HepG2 (cell line): ENCODE results near the gene NOTO. TPM values are rescaled to one million over a fixed set of nuclear protein-coding genes. Genes with fewer than 3 reads are reported as not detected.

Source experiments
- DRAP1 ChIP-seq: IDR thresholded peaks from 2 replicates; pipeline ENCODE4 v1.6.1; 2016; ENCODE audit warnings: missing genetic modification reagents, missing compliant biosample characterization
- FOXJ3 ChIP-seq: sonication (generic); formaldehyde crosslinking; IDR thresholded peaks from 2 replicates; pipeline ENCODE4 v1.4.0; 2020; ENCODE audit warnings: missing genetic modification reagents, mild to moderate bottlenecking, borderline replicate concordance
- FOXO4 ChIP-seq: sonication (generic); formaldehyde crosslinking; conservative IDR thresholded peaks from 2 replicates; pipeline ENCODE4 v1.8.1; 2023; ENCODE audit warnings: missing genetic modification reagents
- HDAC6 ChIP-seq: fragments of 200-600 bp; sonication (generic); IDR thresholded peaks from 2 replicates; pipeline ENCODE4 v1.7.0; 2017; ENCODE audit warnings: mild to moderate bottlenecking, antibody characterized with exemption, low read length, low read depth
- HNRNPL ChIP-seq: fragments of 200-400 bp; formaldehyde crosslinking; IDR thresholded peaks from 2 replicates; pipeline ENCODE4 v1.6.1; 2017; ENCODE audit warnings: mild to moderate bottlenecking, low read depth, low read length
- KDM3A ChIP-seq: IDR thresholded peaks from 2 replicates; pipeline ENCODE4 v1.6.1; 2018; ENCODE audit warnings: low read depth, missing compliant biosample characterization
- MIER3 ChIP-seq: IDR thresholded peaks from 2 replicates; pipeline ENCODE4 v1.6.1; 2016; ENCODE audit warnings: missing compliant biosample characterization, borderline replicate concordance
- SALL1 ChIP-seq: sonication (generic); formaldehyde crosslinking; IDR thresholded peaks from 2 replicates; pipeline ENCODE4 v1.8.0; 2022; ENCODE audit warnings: mild to moderate bottlenecking, missing genetic modification reagents
- TRIM24 ChIP-seq: sonication (generic); formaldehyde crosslinking; IDR thresholded peaks from 2 replicates; pipeline ENCODE4 v1.8.0; 2022; ENCODE audit warnings: mild to moderate bottlenecking, missing genetic modification reagents
- ZBED4 ChIP-seq: sonication (generic); formaldehyde crosslinking; IDR thresholded peaks from 2 replicates; pipeline ENCODE4 v1.4.0; 2020; ENCODE audit warnings: missing genetic modification reagents, borderline replicate concordance
- ZBTB44 ChIP-seq: sonication (generic); formaldehyde crosslinking; IDR thresholded peaks from 2 replicates; pipeline ENCODE4 v1.4.0; 2020; ENCODE audit warnings: missing genetic modification reagents
- ZBTB7B ChIP-seq: sonication (generic); formaldehyde crosslinking; IDR thresholded peaks from 2 replicates; pipeline ENCODE4 v1.4.0; 2020; ENCODE audit warnings: missing genetic modification reagents
- ZGPAT ChIP-seq: IDR thresholded peaks from 2 replicates; pipeline ENCODE4 v1.6.1; 2016; ENCODE audit warnings: mild to moderate bottlenecking
- ZNF121 ChIP-seq: sonication (generic); formaldehyde crosslinking; IDR thresholded peaks from 2 replicates; pipeline ENCODE4 v1.5.0; 2020; ENCODE audit warnings: mild to moderate bottlenecking, missing genetic modification reagents
- ZNF260 ChIP-seq: sonication (generic); formaldehyde crosslinking; IDR thresholded peaks from 2 replicates; pipeline ENCODE4 v1.4.0; 2020; ENCODE audit warnings: missing genetic modification reagents, low read depth, mild to moderate bottlenecking, borderline replicate concordance
- ZNF558 ChIP-seq: sonication (generic); formaldehyde crosslinking; IDR thresholded peaks from 2 replicates; pipeline ENCODE4 v1.9.0; 2022; ENCODE audit warnings: mild to moderate bottlenecking, missing genetic modification reagents, borderline replicate concordance
- polyA plus RNA-seq, 8 experiments: library from polyadenylated mRNA; depleted of rRNA in 3 of 8; stranded (reverse) in 7 of 8; unstranded in 1 of 8; fragments of >200 nt; fragmentation: Illumina TruSeq in 4 of 8; extraction: Trizol in 4 of 8; gene quantifications; 2 replicates each; pipeline versions ENCODE4 v1.2.1 to v1.2.3, GENCODE V29; 2011 to 2016; ENCODE audit warnings: low read depth in 4 of 8, missing spikeins in 1 of 8, mixed read lengths in 1 of 8; ENCODE audit not compliant: insufficient read depth in 1 of 8
- total RNA-seq, 5 experiments: library from RNA; depleted of rRNA; stranded (reverse); fragments of >200 nt; fragmentation: Illumina TruSeq; extraction: Trizol; gene quantifications; 2 replicates each; pipeline ENCODE4 v1.2.3, GENCODE V29; 2016; ENCODE audit warnings: low read depth in 1 of 5
- TF ChIP-seq, protein P1 (sequence below): IDR thresholded peaks from 2 replicates; pipeline ENCODE4 v1.6.1; 2016; ENCODE audit warnings: missing compliant biosample characterization, missing genetic modification reagents, borderline replicate concordance

The NOTO gene
- total and polyA plus RNA-seq, 2 of the 13 experiments (the other 11 are each of a cell fraction or from before 2014, with no cell fraction given) = not detected

GRCh38 chr2:73233154-73233931, 31.0 kb downstream of the NOTO start, which contains the start of gene PRADC1 (continued):
- TF ChIP-seq ZBED4 (CRISPR knock-in tag) (no peak; the same call in 1 of the 2 replicates), KDM3A (CRISPR knock-in tag) (no peak), HDAC6 (no peak), ZNF260 (CRISPR knock-in tag) (no peak), FOXO4 (CRISPR knock-in tag) (no peak), ZGPAT (CRISPR knock-in tag) (peak; percentile 63), ZNF558 (CRISPR knock-in tag) (peak; percentile 82; the same call in 1 of the 2 replicates), FOXJ3 (no peak), ZBTB7B (CRISPR knock-in tag) (peak; percentile 23; the same call in 1 of the 2 replicates), ZNF121 (CRISPR knock-in tag) (no peak), DRAP1 (peak; percentile 89), ZBTB44 (no peak; the same call in 1 of the 2 replicates), MIER3 (CRISPR knock-in tag) (peak; percentile 56; the same call in 1 of the 2 replicates), HNRNPL (no peak), TRIM24 (CRISPR knock-in tag) (no peak), SALL1 (peak; percentile 60)
- TF ChIP-seq, protein P1, sequence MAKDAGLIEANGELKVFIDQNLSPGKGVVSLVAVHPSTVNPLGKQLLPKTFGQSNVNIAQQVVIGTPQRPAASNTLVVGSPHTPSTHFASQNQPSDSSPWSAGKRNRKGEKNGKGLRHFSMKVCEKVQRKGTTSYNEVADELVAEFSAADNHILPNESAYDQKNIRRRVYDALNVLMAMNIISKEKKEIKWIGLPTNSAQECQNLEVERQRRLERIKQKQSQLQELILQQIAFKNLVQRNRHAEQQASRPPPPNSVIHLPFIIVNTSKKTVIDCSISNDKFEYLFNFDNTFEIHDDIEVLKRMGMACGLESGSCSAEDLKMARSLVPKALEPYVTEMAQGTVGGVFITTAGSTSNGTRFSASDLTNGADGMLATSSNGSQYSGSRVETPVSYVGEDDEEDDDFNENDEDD (CRISPR knock-in tag) = peak; percentile 96
